ENCODE measurements around the gene SEC23A. TPM values are rescaled to one million over a fixed set of nuclear protein-coding genes. Genes with fewer than 3 reads are reported as not detected.

Gene SEC23A
- total and polyA plus RNA-seq, 4 donors = 36.5 to 169 (median 52.1) TPM

DNA sequence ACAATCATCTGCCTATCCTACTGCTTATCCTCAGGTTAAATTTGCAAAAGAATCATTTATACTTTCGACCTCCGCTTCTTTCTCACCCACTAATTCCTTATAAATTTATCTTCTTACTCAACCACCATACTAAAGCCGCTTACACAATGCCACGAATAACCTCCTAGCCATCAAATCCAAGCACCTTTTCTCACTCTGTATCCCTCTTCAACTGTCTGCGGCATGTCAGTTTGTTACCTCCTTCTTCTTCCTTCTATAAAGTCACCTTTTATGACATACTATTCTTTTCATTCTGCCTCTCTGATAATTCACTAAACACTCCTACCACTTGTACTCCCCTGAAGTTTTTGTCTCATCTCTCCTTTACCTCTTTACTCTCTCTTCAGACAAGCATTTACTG is 66.3 kb downstream of the SEC23A start:
- WGBS = 97% methylated on average over 5 of the region's 5 CpGs
- Histone ChIP-seq H3K36me3 (ENCODE audit: control insufficient read depth in 4 of 4, insufficient read depth in 3 of 4, low read depth in 1 of 4, low read length in 3 of 4) (peaks cover 4 to 64% (median 46%) of the 10 kb centered on the region in 4 donors), H3K27me3 (ENCODE audit: control insufficient read depth in 4 of 4, insufficient read depth in 4 of 4, low read length in 3 of 4) (no peaks in the 10 kb centered on the region), H3K9me3 (ENCODE audit: control insufficient read depth in 4 of 4, low read length in 3 of 4) (no peaks in the 10 kb centered on the region), H3K9ac (ENCODE audit: low read depth in 1 of 2, low read length in 2 of 2) (no peak overlapping the region), H3K4me3 (ENCODE audit: low read depth in 1 of 3, low read length in 3 of 3) (no peak overlapping the region), H3K4me1 (ENCODE audit: control insufficient read depth in 4 of 4, insufficient read depth in 4 of 4, low read length in 3 of 4) (no peaks in the 10 kb centered on the region), H3K27ac (ENCODE audit: low read depth in 1 of 2, low read length in 2 of 2) (no peak overlapping the region)
- TF ChIP-seq HNF4A (conservative IDR thresholded peaks at IDR 0.05) (no peak), JUND (IDR thresholded peaks at IDR 0.05) (no peak), HNF4G (IDR thresholded peaks at IDR 0.05) (no peak), RXRA (IDR thresholded peaks at IDR 0.05) (no peak)
- TF ChIP-seq, protein P1, sequence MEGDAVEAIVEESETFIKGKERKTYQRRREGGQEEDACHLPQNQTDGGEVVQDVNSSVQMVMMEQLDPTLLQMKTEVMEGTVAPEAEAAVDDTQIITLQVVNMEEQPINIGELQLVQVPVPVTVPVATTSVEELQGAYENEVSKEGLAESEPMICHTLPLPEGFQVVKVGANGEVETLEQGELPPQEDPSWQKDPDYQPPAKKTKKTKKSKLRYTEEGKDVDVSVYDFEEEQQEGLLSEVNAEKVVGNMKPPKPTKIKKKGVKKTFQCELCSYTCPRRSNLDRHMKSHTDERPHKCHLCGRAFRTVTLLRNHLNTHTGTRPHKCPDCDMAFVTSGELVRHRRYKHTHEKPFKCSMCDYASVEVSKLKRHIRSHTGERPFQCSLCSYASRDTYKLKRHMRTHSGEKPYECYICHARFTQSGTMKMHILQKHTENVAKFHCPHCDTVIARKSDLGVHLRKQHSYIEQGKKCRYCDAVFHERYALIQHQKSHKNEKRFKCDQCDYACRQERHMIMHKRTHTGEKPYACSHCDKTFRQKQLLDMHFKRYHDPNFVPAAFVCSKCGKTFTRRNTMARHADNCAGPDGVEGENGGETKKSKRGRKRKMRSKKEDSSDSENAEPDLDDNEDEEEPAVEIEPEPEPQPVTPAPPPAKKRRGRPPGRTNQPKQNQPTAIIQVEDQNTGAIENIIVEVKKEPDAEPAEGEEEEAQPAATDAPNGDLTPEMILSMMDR (IDR thresholded peaks at IDR 0.05; ENCODE audit: low read depth, low read length, missing input control) = no peak
- TF ChIP-seq, protein P2, sequence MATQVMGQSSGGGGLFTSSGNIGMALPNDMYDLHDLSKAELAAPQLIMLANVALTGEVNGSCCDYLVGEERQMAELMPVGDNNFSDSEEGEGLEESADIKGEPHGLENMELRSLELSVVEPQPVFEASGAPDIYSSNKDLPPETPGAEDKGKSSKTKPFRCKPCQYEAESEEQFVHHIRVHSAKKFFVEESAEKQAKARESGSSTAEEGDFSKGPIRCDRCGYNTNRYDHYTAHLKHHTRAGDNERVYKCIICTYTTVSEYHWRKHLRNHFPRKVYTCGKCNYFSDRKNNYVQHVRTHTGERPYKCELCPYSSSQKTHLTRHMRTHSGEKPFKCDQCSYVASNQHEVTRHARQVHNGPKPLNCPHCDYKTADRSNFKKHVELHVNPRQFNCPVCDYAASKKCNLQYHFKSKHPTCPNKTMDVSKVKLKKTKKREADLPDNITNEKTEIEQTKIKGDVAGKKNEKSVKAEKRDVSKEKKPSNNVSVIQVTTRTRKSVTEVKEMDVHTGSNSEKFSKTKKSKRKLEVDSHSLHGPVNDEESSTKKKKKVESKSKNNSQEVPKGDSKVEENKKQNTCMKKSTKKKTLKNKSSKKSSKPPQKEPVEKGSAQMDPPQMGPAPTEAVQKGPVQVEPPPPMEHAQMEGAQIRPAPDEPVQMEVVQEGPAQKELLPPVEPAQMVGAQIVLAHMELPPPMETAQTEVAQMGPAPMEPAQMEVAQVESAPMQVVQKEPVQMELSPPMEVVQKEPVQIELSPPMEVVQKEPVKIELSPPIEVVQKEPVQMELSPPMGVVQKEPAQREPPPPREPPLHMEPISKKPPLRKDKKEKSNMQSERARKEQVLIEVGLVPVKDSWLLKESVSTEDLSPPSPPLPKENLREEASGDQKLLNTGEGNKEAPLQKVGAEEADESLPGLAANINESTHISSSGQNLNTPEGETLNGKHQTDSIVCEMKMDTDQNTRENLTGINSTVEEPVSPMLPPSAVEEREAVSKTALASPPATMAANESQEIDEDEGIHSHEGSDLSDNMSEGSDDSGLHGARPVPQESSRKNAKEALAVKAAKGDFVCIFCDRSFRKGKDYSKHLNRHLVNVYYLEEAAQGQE (IDR thresholded peaks at IDR 0.05) = no peak
- DNase-seq (ENCODE audit: low spot score) = no peak

DNA sequence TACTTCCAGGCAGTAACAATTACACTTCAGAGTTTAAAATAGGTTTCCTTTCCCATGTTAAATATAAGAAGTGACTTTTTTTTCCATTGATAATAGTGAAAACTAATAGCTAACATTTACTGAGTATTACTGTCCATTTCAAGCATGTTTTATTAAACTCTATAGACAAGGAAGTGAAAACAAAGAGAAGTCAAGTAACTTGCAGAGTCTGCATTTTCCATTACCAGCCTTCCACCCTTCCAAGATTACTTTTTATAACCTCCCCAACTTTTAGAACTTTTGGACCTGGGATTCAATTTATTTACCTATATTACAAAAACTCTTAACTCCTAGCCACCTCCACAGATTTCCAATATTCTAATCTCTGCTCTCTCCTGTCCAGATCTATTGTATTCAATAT is 67.7 kb downstream of the SEC23A start:
- Histone ChIP-seq H3K4me3 (ENCODE audit: low read depth in 1 of 3, low read length in 3 of 3) (no peak overlapping the region), H3K4me1 (ENCODE audit: control insufficient read depth in 4 of 4, insufficient read depth in 4 of 4, low read length in 3 of 4) (no peaks in the 10 kb centered on the region), H3K9me3 (ENCODE audit: control insufficient read depth in 4 of 4, low read length in 3 of 4) (no peaks in the 10 kb centered on the region), H3K27me3 (ENCODE audit: control insufficient read depth in 4 of 4, insufficient read depth in 4 of 4, low read length in 3 of 4) (no peaks in the 10 kb centered on the region), H3K27ac (ENCODE audit: low read depth in 1 of 2, low read length in 2 of 2) (no peak overlapping the region), H3K36me3 (ENCODE audit: control insufficient read depth in 4 of 4, insufficient read depth in 3 of 4, low read depth in 1 of 4, low read length in 3 of 4) (peaks cover 6 to 67% (median 48%) of the 10 kb centered on the region in 4 donors), H3K9ac (ENCODE audit: low read depth in 1 of 2, low read length in 2 of 2) (no peak overlapping the region)
- TF ChIP-seq FOXA2 (IDR thresholded peaks at IDR 0.05) (no peak), SP1 (IDR thresholded peaks at IDR 0.05) (no peak), RAD21 (IDR thresholded peaks at IDR 0.05) (no peak), RXRA (IDR thresholded peaks at IDR 0.05) (no peak), FOXA1 (IDR thresholded peaks at IDR 0.05) (no peak), TAF1 (conservative IDR thresholded peaks at IDR 0.05) (no peak), HNF4G (IDR thresholded peaks at IDR 0.05) (no peak), JUND (IDR thresholded peaks at IDR 0.05) (no peak), GABPA (IDR thresholded peaks at IDR 0.05 in 1 of 2, conservative IDR thresholded peaks at IDR 0.05 in 1 of 2) (no peak), HNF4A (conservative IDR thresholded peaks at IDR 0.05) (no peak), NR2F2 (IDR thresholded peaks at IDR 0.05) (no peak), EGR1 (IDR thresholded peaks at IDR 0.05; ENCODE audit: low read depth in 2 of 2) (no peak)
- TF ChIP-seq, protein P3, sequence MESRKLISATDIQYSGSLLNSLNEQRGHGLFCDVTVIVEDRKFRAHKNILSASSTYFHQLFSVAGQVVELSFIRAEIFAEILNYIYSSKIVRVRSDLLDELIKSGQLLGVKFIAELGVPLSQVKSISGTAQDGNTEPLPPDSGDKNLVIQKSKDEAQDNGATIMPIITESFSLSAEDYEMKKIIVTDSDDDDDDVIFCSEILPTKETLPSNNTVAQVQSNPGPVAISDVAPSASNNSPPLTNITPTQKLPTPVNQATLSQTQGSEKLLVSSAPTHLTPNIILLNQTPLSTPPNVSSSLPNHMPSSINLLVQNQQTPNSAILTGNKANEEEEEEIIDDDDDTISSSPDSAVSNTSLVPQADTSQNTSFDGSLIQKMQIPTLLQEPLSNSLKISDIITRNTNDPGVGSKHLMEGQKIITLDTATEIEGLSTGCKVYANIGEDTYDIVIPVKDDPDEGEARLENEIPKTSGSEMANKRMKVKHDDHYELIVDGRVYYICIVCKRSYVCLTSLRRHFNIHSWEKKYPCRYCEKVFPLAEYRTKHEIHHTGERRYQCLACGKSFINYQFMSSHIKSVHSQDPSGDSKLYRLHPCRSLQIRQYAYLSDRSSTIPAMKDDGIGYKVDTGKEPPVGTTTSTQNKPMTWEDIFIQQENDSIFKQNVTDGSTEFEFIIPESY (IDR thresholded peaks at IDR 0.05) = no peak
- TF ChIP-seq, protein P4, sequence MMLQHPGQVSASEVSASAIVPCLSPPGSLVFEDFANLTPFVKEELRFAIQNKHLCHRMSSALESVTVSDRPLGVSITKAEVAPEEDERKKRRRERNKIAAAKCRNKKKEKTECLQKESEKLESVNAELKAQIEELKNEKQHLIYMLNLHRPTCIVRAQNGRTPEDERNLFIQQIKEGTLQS (IDR thresholded peaks at IDR 0.05) = no peak
- TF ChIP-seq, protein P2 (IDR thresholded peaks at IDR 0.05) = no peak
- TF ChIP-seq, protein P1 (IDR thresholded peaks at IDR 0.05; ENCODE audit: low read depth, low read length, missing input control) = no peak
- TF ChIP-seq, protein P5, sequence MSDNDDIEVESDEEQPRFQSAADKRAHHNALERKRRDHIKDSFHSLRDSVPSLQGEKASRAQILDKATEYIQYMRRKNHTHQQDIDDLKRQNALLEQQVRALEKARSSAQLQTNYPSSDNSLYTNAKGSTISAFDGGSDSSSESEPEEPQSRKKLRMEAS (IDR thresholded peaks at IDR 0.05) = no peak
- DNase-seq (ENCODE audit: low spot score) = no peak

Data from liver (tissue), 9 donors.